ENCODE data around the gene TYROBP.
"Not testable (repeated sequence)": the region's sequence is repeated elsewhere in the genome, so short reads cannot be mapped to it uniquely, and the experiment has no call there.

Gene TYROBP

DNA sequence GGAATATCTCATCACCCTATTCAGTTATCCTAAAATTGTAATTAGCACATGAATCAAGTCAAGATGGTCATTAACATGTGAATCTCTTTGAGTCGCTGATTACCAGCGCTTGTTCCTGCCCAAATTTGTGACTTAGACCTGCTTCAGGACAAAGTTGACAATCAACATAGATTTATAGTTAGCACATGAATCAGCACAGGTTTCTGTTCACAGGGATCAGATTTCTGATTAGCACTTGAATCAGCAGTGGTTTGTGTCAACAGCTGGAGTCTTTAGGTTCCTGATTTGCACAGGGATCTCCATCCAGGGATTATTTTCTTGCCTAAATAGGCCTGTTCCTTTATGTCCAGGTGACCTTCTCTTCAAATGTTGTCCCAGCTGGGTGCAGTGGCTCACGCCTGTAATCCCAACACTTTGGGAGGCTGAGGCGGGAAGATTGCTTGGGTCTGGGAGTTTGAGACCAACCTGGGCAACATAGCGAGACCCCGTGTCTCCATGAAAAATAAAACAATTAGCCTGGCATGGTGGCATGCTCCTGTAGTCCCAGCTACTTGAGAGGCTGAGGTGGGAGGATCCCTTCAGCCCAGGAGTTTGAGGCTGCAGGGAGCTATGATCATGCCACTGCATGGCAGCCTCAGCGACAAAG, 24.3 kb upstream of the TYROBP start:
- in situ Hi-C loops (cut with MboI; ENCODE audit: low sequenced_read_pairs) = loop anchor here (5.0 kb wide), 1 partner anchor 45 kb away; no protein-coding TSS in a partner anchor

DNA sequence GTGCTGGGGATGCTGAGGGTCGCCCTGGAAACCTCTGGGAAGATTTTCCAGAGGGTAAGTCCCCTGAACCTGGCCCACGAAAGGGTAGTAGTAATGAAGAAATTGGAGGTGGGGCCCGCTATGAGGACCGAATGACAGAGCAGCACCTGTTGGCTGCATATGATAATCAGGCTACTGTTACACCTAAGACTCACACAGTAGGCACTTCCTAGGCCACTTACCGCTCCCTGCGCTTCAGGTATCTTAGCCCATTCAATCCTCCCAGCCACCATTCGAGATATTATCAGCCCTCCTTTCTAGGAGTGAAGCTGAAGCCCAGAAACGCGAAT, 23.7 kb upstream of the TYROBP start:
- in situ Hi-C loops (cut with MboI; ENCODE audit: low sequenced_read_pairs) = loop anchor here (5.0 kb wide), 1 partner anchor 45 kb away; no protein-coding TSS in a partner anchor

DNA sequence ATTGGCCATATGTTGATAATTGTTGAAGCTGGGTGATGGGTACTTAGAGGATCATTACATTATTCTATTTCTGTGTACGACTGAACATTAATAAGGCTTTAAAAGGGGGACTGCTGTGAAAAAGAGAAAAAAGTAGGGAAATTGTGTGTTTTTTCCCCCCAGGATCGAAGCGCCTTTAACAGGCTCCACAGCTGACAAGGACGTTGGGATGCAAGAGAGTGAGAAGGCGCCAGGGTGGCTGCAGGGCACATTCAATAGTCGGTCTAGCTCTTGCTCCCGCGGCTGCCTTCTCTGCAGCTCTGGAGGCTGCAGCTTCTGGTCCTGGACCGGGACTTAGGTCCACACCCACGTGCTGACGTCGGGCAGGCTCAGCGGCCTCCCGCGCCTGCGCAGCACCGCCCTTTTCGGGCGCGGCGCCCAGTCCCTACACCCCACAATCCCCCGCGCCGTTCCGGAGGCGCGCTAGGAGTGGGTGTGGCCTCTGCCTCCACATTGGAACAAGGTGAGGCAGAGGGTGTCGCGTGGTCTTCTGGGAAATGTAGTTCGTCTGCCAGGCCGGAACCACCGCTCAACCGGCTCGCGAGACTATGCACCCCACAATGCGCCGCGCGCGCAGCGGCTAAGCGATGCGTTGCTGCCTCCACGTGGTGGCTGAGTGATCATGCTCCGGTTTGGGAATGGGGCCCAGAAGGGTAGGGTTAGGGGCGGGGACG, 23.2 kb upstream of the TYROBP start:
- in situ Hi-C loops (cut with MboI; ENCODE audit: low sequenced_read_pairs) = loop anchor here (5.0 kb wide), 1 partner anchor 44 kb away; no protein-coding TSS in a partner anchor

DNA sequence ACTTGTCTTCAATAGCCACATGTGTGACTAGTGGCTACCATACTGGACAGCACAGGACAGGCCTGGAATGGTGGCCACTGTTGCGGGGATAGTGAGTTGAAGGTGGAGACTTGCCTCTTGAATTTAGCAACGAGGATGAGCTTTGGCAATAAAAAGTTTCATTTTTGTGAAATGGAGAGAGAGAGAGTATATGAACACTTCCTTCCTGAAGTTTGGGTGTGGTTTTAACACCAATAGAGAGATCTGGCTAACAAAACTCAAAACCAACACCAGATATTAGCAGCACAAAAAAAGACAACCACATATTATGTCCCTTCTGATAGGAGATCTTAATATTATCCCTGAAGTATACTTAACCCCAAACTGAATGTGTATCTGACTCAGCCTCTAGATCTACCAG, 21.8 kb upstream of the TYROBP start:
- in situ Hi-C loops (cut with MboI; ENCODE audit: low sequenced_read_pairs) = loop anchor here (5.0 kb wide), 1 partner anchor 43 kb away; no protein-coding TSS in a partner anchor

DNA sequence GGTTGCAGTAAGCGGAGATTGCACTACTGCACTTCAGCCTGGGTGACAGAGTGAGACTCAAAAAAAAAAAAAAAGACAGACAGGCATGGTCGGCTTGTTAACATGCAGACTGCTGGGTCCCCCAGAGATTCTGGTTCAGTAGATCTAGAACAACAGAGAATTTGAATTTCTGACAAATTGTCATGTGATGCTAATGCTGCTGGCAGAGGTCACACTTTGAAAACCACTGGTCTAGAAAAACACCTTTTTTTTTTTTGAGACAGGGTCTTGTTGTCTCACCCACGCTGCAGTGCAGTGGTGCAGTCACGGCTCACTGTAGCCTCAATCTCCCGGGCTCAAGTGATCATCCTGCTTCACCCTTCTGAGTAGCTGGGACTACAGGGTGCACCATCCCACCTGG, 20.4 kb upstream of the TYROBP start:
- in situ Hi-C loops (cut with MboI; ENCODE audit: low sequenced_read_pairs) = no loop called here

DNA sequence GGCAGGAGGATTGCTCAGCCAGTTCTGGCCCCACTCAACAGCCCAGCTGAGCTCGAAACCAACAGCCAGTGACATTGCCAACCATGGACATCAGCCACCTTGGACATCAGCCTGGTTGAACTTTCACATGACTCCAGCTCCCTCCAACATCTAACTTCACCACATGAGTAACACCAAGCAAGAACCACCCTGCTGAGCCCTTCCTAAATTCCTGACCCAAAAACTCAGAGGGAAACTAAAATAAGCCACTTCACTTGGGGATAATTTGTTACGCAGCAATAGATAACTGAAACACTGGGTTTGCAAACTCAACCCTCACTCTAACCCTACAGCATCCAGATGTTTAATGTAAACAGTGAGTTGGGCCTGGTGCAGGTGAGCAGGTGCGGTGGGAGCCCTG, 17.4 kb upstream of the TYROBP start:
- in situ Hi-C loops (cut with MboI; ENCODE audit: low sequenced_read_pairs) = no loop called here

DNA sequence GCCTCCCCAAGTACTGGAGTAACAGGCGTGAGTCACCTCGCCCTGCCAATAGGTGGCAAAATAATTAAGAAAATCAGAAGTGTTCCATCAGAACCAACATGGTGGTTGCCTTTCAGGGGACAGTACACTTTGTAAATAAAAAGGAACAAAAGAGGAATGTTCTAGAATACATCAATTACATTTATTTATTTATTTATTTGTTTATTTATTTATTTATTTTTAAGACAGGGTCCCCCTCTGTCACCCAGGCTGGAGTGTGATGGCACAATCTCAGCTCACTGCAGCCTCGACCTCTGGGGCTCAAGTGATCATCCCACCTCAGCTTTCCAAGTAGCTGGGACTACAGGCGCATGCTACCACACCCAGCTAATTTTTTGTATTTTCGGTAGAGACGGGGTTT, 12.9 kb upstream of the TYROBP start:
- in situ Hi-C loops (cut with MboI; ENCODE audit: low sequenced_read_pairs) = no loop called here

DNA sequence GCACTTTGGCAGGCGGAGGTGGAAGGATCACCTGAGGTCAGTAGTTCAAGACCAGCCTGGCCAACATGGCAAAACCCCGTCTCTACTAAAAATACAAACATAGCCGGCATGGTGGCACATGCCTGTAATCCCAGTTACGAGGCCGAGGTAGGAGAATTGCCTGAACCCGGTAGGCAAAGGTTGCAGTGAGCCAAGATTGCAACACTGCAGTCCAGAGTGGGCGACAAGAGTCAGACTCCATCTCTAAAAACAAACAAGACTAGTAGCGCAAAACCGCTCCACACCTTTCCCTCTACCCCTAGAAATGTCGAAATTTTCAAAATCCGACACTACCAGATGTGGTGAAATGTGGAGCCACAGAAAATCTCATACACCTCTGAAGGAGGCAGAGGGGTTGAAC, 11.2 kb upstream of the TYROBP start:
- in situ Hi-C loops (cut with MboI; ENCODE audit: low sequenced_read_pairs) = no loop called here

DNA sequence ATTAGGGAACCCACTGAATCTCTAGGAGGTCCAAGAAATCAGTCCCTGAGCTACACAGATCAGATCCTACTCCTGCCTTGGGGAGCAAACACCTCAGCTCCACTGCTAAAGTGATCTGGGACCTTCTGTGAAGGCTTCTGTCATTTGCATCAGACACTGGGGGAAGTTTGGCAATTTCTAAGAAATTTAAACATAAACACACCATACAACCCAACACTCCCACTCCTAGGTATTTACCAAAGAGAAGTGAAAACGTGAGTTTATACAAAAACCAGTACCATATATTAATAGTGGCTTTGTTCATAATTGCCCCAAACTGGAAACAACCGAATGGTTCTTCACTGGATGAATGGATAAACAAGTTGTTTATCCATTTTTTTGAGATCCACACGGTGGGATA, 7.3 kb upstream of the TYROBP start:
- in situ Hi-C loops (cut with MboI; ENCODE audit: low sequenced_read_pairs) = no loop called here

DNA sequence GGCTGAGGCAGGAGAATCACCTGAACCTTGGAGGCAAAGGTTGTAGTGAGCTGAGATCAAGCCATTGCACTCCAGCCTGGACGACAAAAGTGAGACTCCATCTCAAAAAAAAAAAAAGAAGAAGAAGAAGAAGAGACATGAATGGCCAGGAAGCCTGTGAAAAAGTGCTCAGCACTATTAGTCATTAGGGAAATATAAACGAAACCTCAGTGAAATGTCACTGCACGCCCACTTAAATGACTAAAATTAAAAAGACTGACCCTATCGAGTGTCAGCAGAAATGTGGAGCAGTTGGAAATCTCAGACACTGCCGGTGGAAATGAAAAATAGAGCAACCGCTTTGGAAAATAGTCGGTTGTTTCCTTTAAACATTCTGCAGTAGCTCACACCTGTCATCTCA, 5.5 kb upstream of the TYROBP start:
- in situ Hi-C loops (cut with MboI; ENCODE audit: low sequenced_read_pairs) = no loop called here

DNA sequence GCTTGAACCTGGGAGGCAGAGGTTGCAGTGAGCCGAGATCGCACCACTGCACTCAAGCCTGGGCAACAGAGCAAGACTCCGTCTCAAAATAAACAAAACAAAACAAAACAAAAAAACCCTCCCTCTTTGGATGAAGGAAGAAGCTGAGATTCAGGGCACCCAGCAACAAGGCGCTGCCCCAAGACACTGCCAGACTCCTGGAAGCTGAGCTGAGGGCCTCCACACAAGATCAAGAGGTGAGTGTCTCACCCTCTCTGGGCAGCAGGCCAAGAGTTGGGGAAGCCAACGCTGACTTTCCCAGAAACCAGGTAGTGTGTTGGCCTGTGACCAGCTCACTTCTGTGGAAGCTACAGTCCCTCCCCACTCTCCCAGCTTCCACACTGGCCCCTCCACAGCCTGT, 3.7 kb upstream of the TYROBP start:
- in situ Hi-C loops (cut with MboI; ENCODE audit: low sequenced_read_pairs) = no loop called here

DNA sequence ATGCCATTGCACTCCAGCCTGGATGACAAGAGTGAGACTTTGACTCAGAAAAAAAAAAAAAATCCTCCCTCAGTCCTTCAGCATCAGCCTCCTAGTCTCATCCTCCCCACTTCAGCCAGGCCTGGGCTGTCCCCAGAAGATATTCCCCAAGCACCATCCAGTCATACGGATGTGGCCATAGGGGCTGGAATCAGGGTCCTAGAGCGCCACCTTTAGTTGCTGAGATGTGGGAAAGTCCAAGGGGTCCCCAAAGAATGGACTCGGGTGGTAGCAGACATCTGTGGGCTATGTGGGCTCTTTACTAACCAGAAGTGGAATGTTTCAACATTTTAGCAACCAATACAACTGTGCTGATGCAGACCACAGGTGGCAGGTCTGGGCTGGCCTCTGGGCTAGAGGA, 3.1 kb upstream of the TYROBP start:
- in situ Hi-C loops (cut with MboI; ENCODE audit: low sequenced_read_pairs) = no loop called here

DNA sequence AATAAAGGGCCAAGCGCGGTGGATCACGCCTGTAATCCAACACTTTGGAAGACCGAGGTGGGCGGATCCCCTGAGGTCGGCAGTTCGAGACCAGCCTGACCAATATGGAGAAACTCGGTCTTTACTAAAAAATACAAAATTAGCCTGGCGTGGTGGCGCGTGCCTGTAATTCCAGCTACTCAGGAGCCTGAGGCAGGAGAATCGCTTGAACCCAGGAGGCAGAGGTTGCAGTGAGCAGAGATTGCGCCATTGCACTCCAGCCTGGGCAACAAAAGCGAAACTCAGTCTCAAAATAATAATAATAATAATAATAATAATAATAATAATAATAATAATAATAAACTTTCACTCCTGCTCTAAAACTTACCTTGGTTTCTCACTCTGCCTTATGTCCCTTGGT, 2.3 kb upstream of the TYROBP start:
- in situ Hi-C loops (cut with MboI; ENCODE audit: low sequenced_read_pairs) = not testable (repeated sequence)

DNA sequence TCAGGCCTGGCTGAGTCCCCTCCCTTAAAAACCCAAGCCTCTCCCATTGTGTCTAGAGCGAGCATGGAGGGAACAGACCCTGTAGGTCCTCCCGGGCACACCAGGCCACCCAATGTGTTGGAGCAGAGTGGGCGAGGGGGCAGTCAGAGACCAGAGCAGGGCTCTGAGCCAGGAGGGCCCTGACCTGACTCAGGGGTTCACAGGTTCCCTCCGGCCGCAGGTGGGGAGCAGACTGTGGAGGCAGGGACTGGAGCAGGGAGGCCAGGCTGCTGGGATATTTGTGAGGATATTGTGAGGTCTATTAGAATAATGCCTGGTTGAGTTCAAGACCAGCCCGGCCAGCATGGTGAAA, 1.6 kb upstream of the TYROBP start:
- in situ Hi-C loops (cut with MboI; ENCODE audit: low sequenced_read_pairs) = no loop called here

DNA sequence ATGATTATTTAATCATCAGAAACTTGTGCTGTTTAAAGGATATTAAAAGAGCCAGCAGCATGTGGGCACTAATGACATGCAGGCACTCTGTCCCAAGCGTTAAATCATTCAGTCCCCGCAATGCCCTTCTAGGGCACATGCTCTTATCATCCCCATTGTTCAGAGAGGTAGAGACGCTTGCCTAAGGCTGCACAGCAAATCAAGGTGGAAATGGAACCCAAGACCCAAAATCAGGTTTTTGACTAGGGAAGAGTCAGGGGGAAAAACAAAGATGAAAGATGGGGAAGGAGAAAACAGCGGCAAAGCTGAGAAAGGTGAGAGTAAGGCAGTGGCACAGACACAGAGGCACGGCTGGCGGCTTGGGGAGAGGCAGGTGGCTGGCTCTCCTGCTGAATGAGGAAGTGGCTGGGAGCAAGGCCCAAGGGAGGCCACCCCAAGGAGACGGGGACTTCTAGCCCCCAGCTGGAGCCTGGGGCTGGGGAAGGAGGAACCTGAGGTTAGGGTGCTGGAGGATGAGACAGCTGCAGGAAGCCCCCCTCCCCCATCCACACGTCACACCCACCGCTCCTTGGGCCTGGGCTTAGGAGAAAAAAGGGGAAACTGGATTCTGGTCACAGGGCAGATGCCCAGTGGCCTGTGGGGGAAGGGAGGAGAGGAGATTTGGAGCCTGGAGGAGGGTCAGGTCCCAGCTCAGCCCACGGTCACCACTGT, 1.0 kb upstream of the TYROBP start:
- in situ Hi-C loops (cut with MboI; ENCODE audit: low sequenced_read_pairs) = no loop called here

DNA sequence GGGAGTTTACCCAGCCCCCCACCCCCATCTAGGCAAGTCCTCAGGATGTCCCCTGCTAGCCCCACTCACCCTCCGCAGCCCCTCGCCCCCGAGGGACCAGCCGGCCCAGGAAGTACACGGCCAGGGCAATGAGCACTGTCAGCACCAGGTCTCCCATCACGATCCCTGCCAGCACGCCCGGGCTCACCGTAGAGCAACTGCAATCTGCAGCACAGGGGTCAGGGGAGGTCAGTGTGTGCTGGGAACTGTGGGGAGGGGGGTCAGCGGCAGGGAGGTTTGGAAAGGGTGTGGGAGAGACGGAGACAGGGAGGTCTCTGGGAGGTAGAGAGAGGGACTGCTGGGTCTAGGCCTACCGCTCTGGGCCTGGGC, 734 bp downstream of the TYROBP start:
- in situ Hi-C loops (cut with MboI; ENCODE audit: low sequenced_read_pairs) = no loop called here

DNA sequence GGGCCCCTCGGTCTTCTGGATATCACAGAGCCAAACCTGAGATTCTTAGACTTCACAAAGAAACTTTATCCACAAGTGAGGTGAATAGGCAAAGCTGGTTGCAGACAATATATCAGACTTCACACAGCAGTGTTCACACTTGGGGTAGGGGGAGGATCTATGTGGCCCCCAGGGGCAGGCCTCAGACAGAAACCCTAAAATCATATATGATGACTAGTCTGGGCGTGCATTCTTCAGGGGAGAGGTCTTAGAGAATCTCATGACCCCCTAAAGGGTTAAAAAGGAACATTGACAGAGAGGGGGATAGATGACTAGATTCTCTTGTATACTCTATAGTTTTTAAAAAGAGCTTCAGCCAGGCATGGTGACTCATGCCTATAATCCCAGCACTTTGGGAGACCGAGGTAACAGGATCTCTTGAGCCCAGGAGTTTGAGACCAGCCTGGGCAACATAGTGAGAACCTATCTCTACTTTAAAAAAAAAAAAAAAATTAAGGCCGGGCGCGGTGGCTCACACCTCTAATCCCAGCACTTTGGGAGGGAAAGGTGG, 2.8 kb downstream of the TYROBP start:
- in situ Hi-C loops (cut with MboI; ENCODE audit: low sequenced_read_pairs) = no loop called here

DNA sequence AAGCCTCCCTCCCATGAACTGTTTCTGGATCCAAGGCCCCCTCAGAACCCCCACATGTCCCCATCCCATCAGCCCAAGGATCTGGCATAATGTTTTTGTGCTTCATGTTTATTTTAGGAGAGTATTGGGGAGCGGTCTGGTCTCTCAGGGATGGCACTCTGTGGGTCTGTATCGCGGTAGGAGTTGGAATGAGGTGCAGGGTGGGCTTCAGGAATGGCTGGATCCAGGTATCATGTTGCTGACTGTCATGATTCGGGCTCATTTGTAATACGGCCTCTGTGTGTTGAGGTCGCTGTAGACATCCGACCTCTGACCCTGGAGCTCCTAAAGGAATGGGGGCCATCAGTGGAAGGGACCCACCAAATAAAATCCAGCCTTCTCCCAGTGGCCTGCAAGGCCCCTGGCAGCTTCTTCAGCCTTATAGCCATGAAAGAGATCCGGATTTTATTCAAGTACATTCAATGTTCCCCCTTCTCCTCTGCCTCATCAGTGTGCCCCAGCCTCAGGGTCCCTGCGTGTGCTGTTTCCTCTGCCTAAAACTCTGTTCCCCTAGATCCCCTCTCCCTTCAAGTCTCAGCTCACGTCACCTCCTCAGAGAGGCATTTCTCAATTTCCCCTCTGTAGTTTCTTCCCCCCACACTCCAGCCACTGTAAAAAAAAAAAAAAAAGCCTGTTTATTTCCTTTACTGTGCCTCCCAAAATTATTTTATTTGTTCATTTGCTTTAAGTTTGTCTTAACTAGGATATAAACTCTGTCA, 3.6 kb downstream of the TYROBP start:
- in situ Hi-C loops (cut with MboI; ENCODE audit: low sequenced_read_pairs) = no loop called here

DNA sequence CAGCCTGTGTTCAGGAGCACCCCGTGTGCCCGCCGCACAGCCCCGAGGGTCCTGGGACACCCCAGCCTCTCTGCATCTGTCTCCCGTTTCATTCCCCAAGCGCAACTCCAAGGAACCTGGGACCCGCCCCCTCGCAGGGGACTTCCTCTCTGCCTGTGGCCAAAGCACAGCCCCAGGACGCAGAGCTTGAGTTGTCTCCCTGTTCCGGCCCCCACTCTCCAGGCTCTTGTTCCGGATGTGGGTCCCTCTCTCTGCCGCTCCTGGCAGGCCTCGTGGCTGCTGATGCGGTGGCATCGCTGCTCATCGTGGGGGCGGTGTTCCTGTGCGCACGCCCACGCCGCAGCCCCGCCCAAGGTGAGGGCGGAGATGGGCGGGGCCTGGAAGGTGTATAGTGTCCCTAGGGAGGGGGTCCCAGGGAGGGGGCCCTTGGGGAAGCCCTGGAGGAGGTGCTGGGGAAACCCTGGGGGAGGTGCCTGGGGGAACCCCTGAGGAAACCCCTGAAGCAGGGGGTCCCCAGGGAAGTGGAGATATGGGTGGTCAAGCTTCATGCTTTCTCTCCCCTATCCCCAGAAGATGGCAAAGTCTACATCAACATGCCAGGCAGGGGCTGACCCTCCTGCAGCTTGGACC, 4.4 kb downstream of the TYROBP start:
- in situ Hi-C loops (cut with MboI; ENCODE audit: low sequenced_read_pairs) = no loop called here

DNA sequence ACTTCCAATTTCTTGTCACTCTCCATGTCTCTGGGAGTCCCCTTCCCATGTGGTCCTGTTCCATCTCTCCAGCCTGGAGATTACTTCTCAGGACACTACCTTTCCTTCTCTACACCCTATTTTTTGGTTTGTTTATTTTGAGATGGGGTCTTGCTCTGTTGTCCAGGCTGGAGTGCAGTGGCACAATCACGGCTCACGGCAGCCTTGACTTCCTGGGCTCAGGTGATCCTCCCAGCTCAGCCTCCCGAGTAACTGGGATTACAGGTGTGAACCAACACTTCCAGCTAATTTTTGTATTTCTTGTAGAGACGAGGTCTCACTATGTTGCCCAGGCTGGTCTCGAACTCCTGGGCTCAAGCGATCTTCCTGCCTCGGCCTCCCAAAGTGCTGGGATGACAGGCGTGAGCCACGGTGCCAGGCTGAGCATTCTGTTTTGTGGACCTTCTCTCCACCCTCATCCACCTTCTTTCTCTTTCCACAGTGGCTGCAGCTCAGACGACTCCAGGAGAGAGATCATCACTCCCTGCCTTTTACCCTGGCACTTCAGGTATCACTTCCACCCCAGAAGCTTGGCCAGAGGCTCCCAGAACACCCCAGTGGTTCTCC, 5.1 kb downstream of the TYROBP start:
- in situ Hi-C loops (cut with MboI; ENCODE audit: low sequenced_read_pairs) = no loop called here
